Eye (tissue), 1 donor: Measurements from ENCODE around the gene GRHPR.
"Not testable (repeated sequence)": the region's sequence is repeated elsewhere in the genome, so short reads cannot be mapped to it uniquely, and the experiment has no call there.

Experiments
- DNase-seq: peaks from one replicate; pipeline ENCODE4 v3.0.0-alpha.2; 2015

Gene GRHPR

GRCh38 chr9:37422289-37423104 is at the start of gene GRHPR:
TSS of gene GRHPR (plus strand) at chr9:37422696. CDS start at chr9:37422751, 55 bp downstream.
- peak; percentile 93 for DNase-seq

- no peak for DNase-seq
Observed at GRCh38 chr9:37372839-37373238, 49.7 kb upstream of the GRHPR start.

DNA sequence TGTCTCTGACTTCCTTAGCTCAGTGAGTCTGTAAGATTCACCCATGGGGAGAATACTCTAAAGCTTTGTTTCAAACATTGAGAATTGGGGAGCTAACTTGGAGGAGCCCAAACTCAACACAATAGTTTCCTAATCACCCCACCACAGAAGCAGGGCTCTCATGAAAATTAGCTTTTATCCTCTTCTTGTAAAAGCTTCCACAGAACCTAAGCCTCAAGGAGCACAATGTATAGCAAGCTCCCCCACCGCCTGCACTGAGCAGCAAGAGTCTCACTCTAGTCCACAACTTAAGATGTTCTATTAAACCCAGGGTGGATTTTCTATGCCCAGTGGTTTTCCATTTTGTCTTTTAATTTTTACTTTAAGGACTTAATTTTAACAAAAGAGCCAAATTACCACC is 48.9 kb upstream of the GRHPR start:
- DNase-seq, result no peak

DNA sequence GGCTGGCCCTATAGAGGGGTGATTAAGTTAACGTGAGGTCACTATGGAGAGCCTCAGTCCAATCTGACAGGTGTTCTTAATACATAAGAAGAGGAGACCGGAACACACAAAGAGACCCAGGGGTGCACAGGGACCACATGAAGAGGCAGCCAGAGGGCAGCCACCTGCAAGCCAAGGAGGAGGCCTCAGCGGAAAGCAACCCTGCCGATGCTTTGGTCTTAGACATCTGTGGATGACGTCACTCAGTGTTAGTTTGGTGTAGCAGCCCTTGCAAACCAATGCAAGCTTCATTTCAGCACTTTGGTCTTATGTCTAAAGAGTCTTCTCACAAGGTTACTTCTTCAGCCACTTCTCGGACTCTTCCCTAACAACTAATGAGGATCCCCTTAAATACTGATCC is 47.6 kb upstream of the GRHPR start:
- DNase-seq, result no peak

GRCh38 chr9:37377688-37378612 is 44.5 kb upstream of the GRHPR start:
- no peak for DNase-seq

DNA sequence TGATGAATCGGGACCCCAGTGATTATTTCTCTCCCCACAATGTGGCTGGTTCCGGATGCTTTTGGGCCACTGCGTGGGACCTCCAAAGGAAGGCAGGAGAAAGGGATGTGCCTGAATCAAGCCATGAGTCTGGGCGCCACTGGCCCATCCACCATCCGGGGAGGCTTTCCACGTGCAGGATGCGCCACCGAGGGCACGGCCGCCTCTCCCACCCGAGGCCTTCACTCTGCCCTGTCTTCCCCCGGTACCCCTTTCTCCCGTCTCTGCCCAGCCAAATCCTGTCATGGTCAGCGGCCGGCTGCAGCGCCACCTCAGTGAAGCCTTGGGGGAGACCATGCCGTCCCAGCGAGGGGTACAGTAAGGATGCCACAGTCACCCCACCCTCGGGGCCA is 43.9 kb upstream of the GRHPR start:
- no peak for DNase-seq

GRCh38 chr9:37379835-37380234 is 42.7 kb upstream of the GRHPR start:
- no peak for DNase-seq

DNA sequence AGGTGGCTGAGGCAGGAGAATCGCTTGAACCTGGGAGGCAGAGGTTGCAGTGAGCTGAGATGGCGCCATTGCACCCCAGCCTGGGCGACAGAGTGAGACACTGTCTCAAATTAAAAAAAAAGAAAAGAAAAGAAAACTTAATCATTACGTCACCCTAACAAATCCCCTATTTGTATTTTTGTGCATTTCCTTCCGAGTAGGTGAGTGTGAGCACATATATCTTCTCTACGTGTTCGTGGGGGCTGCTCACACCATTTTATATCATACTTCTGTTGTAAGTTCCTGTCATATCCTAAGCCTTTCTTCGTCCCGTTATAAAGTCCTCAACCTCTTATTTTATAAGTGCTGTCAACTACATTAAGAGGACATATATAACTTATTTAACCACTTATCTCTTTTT is 41.9 kb upstream of the GRHPR start:
- no peak for DNase-seq

DNA sequence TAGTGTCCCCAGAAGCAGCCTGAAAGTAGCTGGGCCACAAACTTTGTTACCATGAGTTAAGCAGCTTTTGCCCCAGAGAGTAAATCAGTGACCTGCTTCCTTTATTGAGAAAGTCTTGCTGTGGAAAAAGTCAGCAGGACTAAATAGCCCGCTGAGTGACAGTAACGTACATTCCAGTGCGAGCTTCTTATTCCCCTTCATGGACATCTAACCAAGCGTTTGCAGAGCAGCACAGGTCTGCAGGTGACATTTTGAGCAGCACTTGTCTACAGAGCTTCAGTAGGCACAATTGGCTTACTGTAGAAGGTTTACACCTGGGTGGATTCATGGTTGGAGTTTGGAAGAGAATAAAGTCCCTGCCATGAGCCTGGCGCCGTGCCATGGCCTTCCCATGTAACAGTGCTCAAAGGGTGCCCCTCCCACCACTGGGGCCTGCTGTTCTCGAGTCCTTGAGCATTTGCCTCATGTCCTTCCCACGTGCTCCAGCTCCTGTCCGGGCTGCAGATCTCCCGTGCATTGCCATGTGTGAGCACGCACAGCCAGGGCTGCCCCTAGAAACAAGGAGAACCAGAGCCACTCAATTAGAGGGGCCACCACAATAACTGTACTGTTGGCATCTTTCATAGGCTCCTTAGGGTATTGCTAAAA is 41.3 kb upstream of the GRHPR start:
- no peak for DNase-seq

GRCh38 chr9:37382161-37382981 is 40.1 kb upstream of the GRHPR start:
- DNase-seq, result no peak

GRCh38 chr9:37382982-37383357 is 39.5 kb upstream of the GRHPR start:
- DNase-seq, result no peak

GRCh38 chr9:37383393-37383792 is 39.1 kb upstream of the GRHPR start:
- DNase-seq, result no peak

DNA sequence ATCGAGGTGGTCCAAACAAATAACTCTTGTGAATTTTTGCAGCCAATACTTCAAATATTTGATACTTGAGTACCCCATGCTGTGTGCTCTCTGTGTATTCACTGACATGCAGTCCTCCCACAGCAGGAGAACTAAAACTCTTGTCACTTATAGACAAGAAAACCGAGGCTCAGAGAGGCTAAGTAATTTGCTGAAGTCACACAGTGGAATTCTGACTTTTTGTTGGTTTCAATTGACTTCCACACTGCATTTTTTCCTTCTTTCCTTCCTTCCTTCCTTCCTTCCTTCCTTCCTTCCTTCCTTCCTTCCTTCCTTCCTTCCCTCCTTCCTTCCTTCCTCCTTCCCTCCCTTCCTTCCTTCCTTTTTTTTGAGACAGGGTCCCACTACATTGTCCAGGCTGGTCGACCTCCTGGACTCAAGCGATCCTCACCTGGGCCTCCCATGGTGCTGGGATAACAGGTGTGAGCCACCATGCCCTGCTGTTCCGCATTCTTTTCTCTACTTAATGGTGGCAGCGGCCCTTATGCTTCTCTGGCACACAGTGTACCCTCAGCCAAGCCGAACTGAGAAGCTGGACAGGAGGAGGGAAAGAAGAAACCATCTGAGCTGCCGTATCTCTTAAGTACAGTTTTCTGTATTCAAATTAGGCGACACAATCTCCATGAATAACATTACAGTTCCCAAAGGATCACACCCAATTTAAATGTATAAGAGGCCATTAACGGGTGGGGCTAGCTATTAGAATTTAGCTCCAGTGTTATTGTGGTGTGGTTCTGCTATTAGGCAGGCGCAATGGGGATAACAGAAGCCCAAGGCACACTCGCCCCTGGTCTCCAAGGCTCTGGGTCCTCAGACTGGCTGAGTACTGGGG is 38.4 kb upstream of the GRHPR start:
- DNase-seq, result no peak

- DNase-seq, result no peak
Observed at GRCh38 chr9:37385286-37385685, 37.2 kb upstream of the GRHPR start.

- DNase-seq, result no peak
Observed at GRCh38 chr9:37386988-37387387, 35.5 kb upstream of the GRHPR start.

DNA sequence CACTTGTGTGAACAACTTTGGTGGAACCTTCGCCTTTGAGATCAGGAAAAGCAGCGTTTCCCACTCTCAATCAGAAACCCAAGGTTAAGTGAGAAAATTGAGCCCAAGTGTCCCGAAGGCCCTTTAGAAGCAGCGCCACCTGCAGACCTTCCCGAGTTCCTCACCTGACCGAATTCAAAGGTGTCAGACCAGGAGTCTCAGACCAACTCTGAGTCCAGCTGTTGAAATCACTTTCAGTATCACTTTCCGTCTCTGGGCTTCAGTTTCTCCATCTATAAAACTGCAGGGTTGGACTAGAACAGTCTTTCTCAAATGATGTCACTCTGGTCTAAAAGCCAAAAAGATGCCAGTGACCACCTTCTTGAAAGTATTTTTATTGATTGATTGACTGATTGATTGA is 31.7 kb upstream of the GRHPR start:
- DNase-seq, result no peak

DNA sequence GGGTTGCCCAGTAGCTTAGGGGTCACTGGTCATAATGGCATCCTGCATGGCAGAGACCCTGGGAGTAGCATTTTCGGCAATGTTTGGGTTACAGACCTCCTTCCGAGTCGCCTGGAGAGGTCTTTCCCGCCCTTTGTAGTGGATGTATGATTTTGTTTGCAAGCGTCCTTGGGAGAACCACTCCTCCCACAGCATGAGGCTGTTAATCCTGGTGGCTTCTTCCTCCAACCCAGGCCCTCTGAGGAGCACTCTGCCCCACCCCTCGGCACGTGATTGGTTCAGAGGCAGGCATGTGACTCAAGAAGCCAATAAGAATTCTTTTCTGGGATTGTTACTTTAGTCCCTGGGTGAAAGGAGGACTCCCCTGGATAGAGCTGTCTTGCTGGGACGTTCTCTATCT is 30.2 kb upstream of the GRHPR start:
- DNase-seq, result no peak

- DNase-seq, result no peak
Observed at GRCh38 chr9:37395229-37395628, 27.3 kb upstream of the GRHPR start.

GRCh38 chr9:37395663-37396062 is 26.8 kb upstream of the GRHPR start:
- DNase-seq, result no peak

DNA sequence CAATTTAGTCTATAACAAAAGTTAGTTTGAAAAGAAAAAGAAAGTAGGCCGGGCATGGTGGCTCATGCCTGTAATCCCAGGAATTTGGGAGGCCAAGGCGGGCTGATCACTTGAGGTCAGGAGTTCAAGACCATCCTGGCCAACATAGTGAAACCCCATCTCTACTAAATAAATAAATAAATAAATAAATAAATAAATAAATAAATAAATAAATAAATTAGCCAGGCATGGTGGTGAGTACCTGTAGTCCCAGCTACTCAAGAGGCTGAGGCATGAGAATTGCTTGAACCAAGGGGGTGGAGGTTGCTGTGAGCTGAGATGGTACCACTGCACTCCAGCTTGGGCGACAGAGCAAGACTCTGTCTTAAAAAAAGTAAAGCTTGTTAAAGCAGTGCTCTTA is 24.5 kb upstream of the GRHPR start:
- not testable (repeated sequence) for DNase-seq

DNA sequence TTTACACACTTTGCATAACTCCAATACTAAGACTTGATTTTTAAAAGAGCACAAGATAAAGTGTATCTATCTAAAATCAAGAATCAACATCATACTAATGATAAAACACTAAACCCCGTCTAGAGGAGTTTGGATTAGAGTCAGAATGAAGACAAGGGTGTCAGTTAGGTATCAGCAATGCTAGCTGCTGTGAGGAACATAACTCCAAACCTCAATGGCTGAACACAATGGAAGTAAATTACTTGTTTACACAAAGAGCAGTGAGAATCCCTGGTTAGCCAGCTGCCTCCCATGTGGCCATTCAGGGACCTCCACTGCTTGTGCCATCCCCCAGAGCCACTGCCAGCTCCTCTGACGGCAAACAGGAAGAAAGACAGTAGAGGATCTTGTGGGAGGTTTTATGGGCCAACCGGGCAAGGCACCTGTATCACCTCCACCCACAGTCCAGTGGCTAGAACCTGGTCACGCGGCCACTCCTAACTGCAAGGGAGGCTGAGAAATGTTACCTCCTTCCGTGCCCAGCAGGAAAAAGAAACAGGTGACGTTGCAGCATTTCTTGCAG is 24.0 kb upstream of the GRHPR start:
- DNase-seq, result no peak
